CD4-positive, alpha-beta T cell treated with Interleukin-15 for 1 hour (primary cell): ENCODE data around the gene ARIH1.
"Not testable (repeated sequence)": the region's sequence is repeated elsewhere in the genome, so short reads cannot be mapped to it uniquely, and the experiment has no call there.

ENCODE experiments used
- DNase-seq: peaks from one replicate; pipeline ENCODE4 v3.0.0-alpha.2; 2020

Gene ARIH1

GRCh38 chr15:72614810-72615532 is 140.8 kb downstream of the ARIH1 start:
- DNase-seq = no peak

GRCh38 chr15:72615533-72616233 is 141.6 kb downstream of the ARIH1 start:
- DNase-seq = not testable (repeated sequence)

- no peak for DNase-seq
Observed at GRCh38 chr15:72616491-72617210, 142.5 kb downstream of the ARIH1 start.

- not testable (repeated sequence) for DNase-seq
Observed at GRCh38 chr15:72623854-72624253, 149.7 kb downstream of the ARIH1 start.

GRCh38 chr15:72626153-72626552 is 152.0 kb downstream of the ARIH1 start:
- not testable (repeated sequence) for DNase-seq

- not testable (repeated sequence) for DNase-seq
Observed at GRCh38 chr15:72628249-72629067, 154.3 kb downstream of the ARIH1 start.

- not testable (repeated sequence) for DNase-seq
Observed at GRCh38 chr15:72629068-72629570, 155.0 kb downstream of the ARIH1 start.

- DNase-seq = peak; percentile 66
Observed at GRCh38 chr15:72636519-72637282, 162.6 kb downstream of the ARIH1 start.

GRCh38 chr15:72639759-72640483 is 165.8 kb downstream of the ARIH1 start:
- DNase-seq = not testable (repeated sequence)

- DNase-seq = not testable (repeated sequence)
Observed at GRCh38 chr15:72642271-72642670, 168.1 kb downstream of the ARIH1 start.

GRCh38 chr15:72648631-72649253 is 174.6 kb downstream of the ARIH1 start:
- not testable (repeated sequence) for DNase-seq
